T47D (cell line): ENCODE results near the gene NEU4.

ENCODE experiments used
- DNase-seq, 2 experiments: peaks; one replicate each; pipeline versions ENCODE4 v3.0.0 to v3.0.0-alpha.2; 2011 to 2012; ENCODE audit warnings: low read depth in 1 of 2, low spot score in 1 of 2
- JUND ChIP-seq: IDR thresholded peaks from 2 replicates; pipeline ENCODE4 v1.6.1; 2012; ENCODE audit warnings: low read depth
- in situ Hi-C: cut with HindIII; loops from 2 replicates; pipeline ENCODE4 v1.10.0; 2016; ENCODE audit warnings: low sequenced_read_pairs, low pct_unique_long_range_greater_than_20kb

The NEU4 gene

DNA sequence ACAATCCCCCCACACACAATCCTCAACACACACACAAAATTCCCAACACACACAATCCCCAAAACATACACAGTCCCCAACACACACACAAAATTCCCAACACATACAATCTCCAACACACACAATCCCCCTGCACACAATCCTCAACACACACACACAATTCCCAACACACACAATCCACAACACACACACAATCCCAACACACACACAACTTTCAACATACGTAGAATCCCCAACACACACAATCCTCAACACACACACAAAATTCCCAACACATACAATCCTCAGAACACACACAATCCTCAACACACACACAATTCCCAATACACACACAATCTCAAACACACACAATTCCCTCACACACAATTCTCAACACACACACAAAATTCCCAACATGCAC lies 52.3 kb downstream of the NEU4 start:
- DNase-seq: no peak
- in situ Hi-C loops: no loop called here
- TF ChIP-seq JUND: no peak

DNA sequence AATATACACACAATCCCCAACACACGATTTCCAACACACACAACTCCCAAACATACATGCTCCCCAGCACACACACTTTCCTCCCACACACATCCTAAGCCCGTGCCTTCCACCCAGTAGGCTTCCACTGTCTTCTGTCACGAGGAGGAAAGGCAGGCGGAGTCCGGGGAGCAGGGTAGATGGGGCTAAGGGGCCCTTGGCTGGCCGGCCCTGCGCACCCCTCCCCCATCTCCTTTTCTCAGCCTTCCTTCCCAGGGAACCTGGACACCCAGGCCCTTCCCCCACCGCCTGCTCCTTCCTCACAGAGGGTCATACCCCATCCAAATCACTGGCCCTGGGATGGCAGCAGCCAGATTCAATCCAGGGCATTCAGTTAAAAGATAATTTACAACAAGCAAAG lies 53.1 kb downstream of the NEU4 start:
- no peak for TF ChIP-seq JUND
- DNase-seq: no peak
- in situ Hi-C loops: no loop called here

GRCh38 chr2:241862775-241863535 lies 54.0 kb downstream of the NEU4 start:
- no peak for DNase-seq
- in situ Hi-C loops: no loop called here
- no peak for TF ChIP-seq JUND

GRCh38 chr2:241863536-241863954 lies 54.6 kb downstream of the NEU4 start:
- no peak for TF ChIP-seq JUND
- in situ Hi-C loops: no loop called here

GRCh38 chr2:241864168-241864849 lies 55.3 kb downstream of the NEU4 start:
- no peak for DNase-seq
- no peak for TF ChIP-seq JUND
- in situ Hi-C loops: no loop called here

More at GRCh38 chr2:241863536-241863954, 54.6 kb downstream of the NEU4 start:
- DNase-seq: no peak

DNA sequence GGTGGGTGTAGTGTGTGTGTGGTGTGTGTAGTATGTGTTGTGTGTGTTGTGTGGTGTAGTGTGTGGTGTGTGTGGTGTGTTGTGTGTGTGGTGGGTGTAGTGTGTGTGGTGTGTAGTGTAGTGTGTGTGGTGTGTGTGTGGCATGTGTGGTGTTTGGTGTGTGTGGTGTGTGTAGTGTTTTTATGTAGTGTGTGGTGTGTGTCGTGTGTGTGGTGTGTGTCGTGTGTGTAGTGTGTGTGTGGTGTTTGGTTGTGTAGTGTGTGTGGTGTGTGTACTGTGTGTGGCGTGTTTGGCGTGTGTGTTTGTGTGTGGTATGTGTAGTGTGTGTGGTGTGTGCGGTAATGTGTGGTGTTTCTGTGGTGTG lies 55.8 kb downstream of the NEU4 start:
- no peak for TF ChIP-seq JUND
- DNase-seq: no peak
- in situ Hi-C loops: no loop called here

DNA sequence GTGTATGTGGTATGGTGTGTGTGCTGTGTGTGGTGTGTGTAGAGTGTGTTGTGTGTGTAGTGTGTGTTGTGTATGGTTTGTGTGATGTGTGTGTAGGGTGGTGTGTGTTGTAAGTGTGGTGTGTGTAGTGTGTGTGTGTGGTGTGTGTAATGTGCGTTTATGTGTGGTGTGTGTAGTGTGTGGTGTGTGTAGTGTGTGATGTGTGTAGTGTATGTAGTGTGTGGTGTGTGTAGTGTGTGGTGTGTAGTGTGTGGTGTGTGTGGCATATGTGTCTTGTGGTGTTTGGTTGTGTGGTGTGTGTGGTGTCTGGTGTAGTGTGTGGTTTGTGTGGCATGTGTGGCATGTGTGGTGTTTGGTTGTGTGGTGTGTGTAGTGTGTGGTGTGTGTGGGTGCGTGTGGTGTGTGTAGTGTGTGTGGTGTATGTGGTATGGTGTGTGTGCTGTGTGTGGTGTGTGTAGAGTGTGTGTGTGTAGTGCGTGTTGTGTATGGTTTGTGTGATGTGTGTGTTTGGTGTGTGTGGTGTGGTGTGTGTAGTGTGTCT lies 56.5 kb downstream of the NEU4 start:
- in situ Hi-C loops: no loop called here
- no peak for TF ChIP-seq JUND
- no peak for DNase-seq

- in situ Hi-C loops: no loop called here
- no peak for TF ChIP-seq JUND
- DNase-seq: no peak
Measured at GRCh38 chr2:241865957-241866789, 57.2 kb downstream of the NEU4 start.
